Calu3 (cell line): ENCODE data around the gene TBXA2R. TPM values are rescaled to one million over a fixed set of nuclear protein-coding genes. Genes with fewer than 3 reads are reported as not detected.

Experiments
- BruUV-seq: library from RNA; stranded (reverse); fragments of 400-500 nt; replicated peaks from 2 replicates; lab custom pipeline; 2021; lab: Mats Ljungman, UMichigan
- CTCF ChIA-PET: fragments of 300-600 bp; sonication (Branson Sonifier 250); formaldehyde crosslinking; loops from one replicate; lab custom pipeline; 2022; ENCODE audit warnings: antibody characterized with exemption; lab: Charles Lee
- DNase-seq: peaks from one replicate; pipeline ENCODE4 v3.0.0; 2022
- H3K27ac Mint-ChIP-seq: one replicate; pipeline ENCODE4 v1.8.0; 2022; ENCODE audit warnings: mixed read lengths; ENCODE audit not compliant: unreplicated experiment
- H3K27me3 Mint-ChIP-seq: one replicate; pipeline ENCODE4 v1.8.0; 2022; ENCODE audit warnings: mixed read lengths; ENCODE audit not compliant: unreplicated experiment
- H3K36me3 Mint-ChIP-seq: one replicate; pipeline ENCODE4 v1.8.0; 2022; ENCODE audit warnings: mild to moderate bottlenecking, moderate library complexity, mixed read lengths; ENCODE audit not compliant: insufficient read depth, unreplicated experiment
- H3K4me1 Mint-ChIP-seq: one replicate; pipeline ENCODE4 v1.8.0; 2022; ENCODE audit warnings: mild to moderate bottlenecking, low read depth, mixed read lengths; ENCODE audit not compliant: unreplicated experiment
- H3K4me3 Mint-ChIP-seq: one replicate; pipeline ENCODE4 v1.8.0; 2022; ENCODE audit warnings: mild to moderate bottlenecking, low read depth, moderate library complexity, mixed read lengths; ENCODE audit not compliant: unreplicated experiment
- H3K9me3 Mint-ChIP-seq: one replicate; pipeline ENCODE4 v1.8.0; 2022; ENCODE audit warnings: low read depth, mixed read lengths; ENCODE audit not compliant: unreplicated experiment
- intact Hi-C: fragments of 100-400 bp; cut with micrococcal nuclease; formaldehyde crosslinking; loops from one replicate; pipeline ENCODE4 v1.10.0; 2022; ENCODE audit not compliant: unreplicated experiment
- total RNA-seq: library from RNA; stranded (reverse); gene quantifications from 2 replicates; pipeline ENCODE4 v1.2.3, GENCODE V29; 2022
- TF ChIP-seq, protein P1 (sequence below): fragments of 200-600 bp; IDR thresholded peaks from one replicate; pipeline ENCODE4 v1.8.0; 2022; ENCODE audit warnings: antibody characterized with exemption; ENCODE audit not compliant: unreplicated experiment

TBXA2R gene
- total RNA-seq, 1 experiment from 2014 or later: 0.24 TPM

DNA sequence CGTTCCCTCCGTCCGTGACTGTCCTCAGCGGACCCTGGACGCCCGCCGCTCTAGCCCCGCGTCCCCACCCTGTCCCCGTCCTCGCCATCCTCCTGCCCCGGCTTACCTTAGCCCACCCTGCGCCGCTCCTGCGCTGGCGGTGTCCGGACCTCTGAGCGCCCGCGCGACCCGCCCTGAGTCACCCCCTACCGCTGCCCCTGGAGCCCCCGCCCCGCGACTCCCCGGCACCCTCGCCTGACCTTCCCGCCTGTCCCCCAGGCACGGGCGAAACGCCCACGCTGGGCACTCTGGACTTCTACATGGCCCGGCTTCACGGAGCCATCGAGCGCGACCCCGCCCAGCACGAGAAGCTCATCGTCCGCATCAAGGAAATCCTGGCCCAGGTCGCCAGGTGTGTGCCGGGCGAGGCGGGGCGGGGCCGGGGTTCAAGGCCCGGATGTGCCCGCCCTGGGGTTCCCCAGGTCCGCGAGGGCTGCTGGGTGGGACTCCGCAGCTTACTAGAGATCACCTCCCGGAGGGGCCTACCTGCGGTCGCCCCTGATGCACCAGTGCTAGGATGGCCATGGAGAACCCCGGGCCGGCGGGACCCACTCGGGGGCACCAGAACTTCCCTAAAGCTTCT, 28.8 kb downstream of the TBXA2R start:
- BruUV-seq: no TSS peak
- intact Hi-C loops: no loop called here
- H3K27me3 Mint-ChIP-seq: no peaks in the 10 kb centered on the region
- no peak for DNase-seq
- TF ChIP-seq, protein P1, sequence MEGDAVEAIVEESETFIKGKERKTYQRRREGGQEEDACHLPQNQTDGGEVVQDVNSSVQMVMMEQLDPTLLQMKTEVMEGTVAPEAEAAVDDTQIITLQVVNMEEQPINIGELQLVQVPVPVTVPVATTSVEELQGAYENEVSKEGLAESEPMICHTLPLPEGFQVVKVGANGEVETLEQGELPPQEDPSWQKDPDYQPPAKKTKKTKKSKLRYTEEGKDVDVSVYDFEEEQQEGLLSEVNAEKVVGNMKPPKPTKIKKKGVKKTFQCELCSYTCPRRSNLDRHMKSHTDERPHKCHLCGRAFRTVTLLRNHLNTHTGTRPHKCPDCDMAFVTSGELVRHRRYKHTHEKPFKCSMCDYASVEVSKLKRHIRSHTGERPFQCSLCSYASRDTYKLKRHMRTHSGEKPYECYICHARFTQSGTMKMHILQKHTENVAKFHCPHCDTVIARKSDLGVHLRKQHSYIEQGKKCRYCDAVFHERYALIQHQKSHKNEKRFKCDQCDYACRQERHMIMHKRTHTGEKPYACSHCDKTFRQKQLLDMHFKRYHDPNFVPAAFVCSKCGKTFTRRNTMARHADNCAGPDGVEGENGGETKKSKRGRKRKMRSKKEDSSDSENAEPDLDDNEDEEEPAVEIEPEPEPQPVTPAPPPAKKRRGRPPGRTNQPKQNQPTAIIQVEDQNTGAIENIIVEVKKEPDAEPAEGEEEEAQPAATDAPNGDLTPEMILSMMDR: no peak
- H3K9me3 Mint-ChIP-seq: no peaks in the 10 kb centered on the region
- no peak overlapping the region for H3K27ac Mint-ChIP-seq
- H3K4me1 Mint-ChIP-seq: no peaks in the 10 kb centered on the region
- CTCF ChIA-PET: no interaction called here
- peaks cover 38% of the 10 kb centered on the region for H3K36me3 Mint-ChIP-seq
- no peak overlapping the region for H3K4me3 Mint-ChIP-seq

DNA sequence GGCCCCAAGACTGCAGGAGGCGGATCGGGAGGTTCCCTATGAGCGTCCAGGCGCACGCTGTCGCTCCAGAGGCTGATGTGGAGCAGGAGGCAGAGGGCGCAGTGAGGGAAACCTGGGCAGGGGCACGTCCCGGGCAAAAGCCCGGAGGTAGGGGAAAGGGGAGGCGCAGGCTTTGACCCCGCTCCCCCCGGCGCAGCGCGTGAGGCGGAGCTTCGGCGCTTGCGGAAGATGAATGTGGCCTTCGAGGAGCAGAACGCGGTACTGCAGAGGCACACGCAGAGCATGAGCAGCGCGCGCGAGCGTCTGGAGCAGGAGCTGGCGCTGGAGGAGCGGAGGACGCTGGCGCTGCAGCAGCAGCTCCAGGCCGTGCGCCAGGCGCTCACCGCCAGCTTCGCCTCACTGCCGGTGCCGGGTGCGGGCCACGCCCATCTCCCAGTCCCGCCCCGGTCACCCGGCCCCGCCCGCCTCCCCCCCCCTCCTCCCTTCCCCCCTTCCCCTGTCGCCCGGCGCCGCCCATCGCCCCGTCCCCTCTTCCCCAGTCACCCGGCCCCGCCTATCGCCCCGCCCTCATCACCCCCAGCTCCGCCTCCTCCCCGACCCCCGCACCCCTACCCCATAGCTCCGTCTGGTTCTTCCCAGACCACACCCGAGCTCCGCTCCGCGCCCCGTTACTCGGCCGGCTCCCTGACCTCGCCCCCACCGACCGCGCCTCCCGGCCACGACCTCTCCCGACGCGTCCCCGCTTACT, 29.8 kb downstream of the TBXA2R start:
- DNase-seq: no peak
- Mint-ChIP-seq H3K9me3 (no peaks in the 10 kb centered on the region), H3K27ac (no peak overlapping the region), H3K4me1 (no peaks in the 10 kb centered on the region), H3K27me3 (no peaks in the 10 kb centered on the region), H3K36me3 (peaks cover 45% of the 10 kb centered on the region), H3K4me3 (no peak overlapping the region)
- intact Hi-C loops: no loop called here
- no TSS peak for BruUV-seq
- CTCF ChIA-PET: no interaction called here
- TF ChIP-seq, protein P1: no peak

DNA sequence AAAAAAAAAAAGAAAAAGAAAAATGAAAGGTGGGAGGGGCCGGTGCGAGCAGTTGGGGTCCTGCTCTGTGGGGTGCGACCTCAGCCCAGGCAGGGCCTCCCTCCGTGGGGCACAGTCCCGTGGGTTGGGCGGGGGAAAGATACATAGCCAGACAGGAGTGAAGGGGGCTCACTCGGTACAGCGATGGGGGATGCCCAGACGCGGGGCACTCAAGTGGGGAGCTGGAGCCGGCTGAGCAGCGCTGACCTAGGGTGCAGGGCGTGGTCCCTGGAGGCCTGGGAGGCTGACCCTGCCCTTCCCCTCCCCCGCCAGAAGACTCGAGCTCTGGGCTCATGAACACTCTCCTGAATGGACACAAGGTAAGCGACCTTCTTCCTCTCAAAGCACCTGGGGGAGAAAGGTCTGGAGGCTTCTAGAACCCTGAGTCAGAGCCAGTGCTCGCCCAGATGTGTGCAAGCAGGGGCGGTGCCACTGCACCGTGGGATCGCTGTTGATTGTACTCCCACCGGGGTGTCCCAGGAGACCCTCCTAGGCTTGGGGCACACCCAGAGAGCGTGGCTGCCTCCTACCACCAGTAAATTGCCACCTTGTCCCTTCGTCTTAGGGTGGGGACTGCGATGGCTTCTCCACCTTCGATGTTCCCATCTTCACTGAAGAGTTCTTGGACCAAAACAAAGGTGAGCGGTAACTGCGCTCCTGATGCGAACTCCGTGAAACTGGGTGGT, 30.6 kb downstream of the TBXA2R start:
- BruUV-seq: no TSS peak
- Mint-ChIP-seq H3K9me3 (no peaks in the 10 kb centered on the region), H3K4me3 (no peak overlapping the region), H3K4me1 (no peaks in the 10 kb centered on the region), H3K36me3 (peaks cover 45% of the 10 kb centered on the region), H3K27me3 (no peaks in the 10 kb centered on the region), H3K27ac (no peak overlapping the region)
- DNase-seq: no peak
- CTCF ChIA-PET: interaction anchor here (0.5 kb wide), 2 partner anchors 31 to 941 kb away, joined by 4 to 6 read pairs; no protein-coding TSS in a partner anchor
- TF ChIP-seq, protein P1: no peak
- intact Hi-C loops: no loop called here

DNA sequence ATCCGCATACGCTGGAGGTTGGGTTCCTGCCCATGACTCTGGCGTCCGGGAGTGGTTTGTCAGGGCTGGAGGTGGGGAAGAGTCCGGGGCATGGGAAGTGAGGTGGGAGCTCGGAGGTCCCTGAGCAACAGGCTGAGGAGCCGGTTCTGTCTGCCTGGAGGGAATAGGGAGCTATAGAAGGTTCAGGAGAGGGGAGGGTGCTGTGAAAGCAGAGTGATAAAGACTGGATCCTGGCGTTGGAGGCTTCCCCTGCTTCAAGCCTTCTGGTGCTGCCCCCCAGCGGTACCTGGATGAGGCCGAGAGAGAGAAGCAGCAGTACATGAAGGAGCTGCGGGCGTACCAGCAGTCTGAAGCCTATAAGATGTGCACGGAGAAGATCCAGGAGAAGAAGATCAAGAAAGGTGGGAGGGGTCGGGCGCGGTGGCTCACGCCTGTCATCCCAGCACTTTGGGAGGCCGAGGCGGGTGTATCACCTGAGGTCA, 31.4 kb downstream of the TBXA2R start:
- DNase-seq: peak; percentile 49
- TF ChIP-seq, protein P1: no peak
- Mint-ChIP-seq H3K9me3 (no peaks in the 10 kb centered on the region), H3K27me3 (no peaks in the 10 kb centered on the region), H3K4me3 (no peak overlapping the region), H3K27ac (no peak overlapping the region), H3K36me3 (peaks cover 45% of the 10 kb centered on the region), H3K4me1 (no peaks in the 10 kb centered on the region)
- intact Hi-C loops: no loop called here
- CTCF ChIA-PET: interaction anchor here (0.5 kb wide), 1 partner anchor 30 kb away, joined by 6 read pairs; no protein-coding TSS in a partner anchor
- no TSS peak for BruUV-seq
